HL-60 (cell line): ENCODE measurements around the gene EHD1.

Experiments
- DNase-seq, 2 experiments: peaks; one replicate each; pipeline ENCODE4 v3.0.0-alpha.2; 2010 to 2020; ENCODE audit warnings: low read depth in 1 of 2, low spot score in 1 of 2
- H3K27ac ChIP-seq: fragments of 250-450 bp; sonication (Bioruptor Pico); replicated peaks from 2 replicates; pipeline ENCODE4 v1.5.1; 2020; ENCODE audit warnings: mild to moderate bottlenecking, moderate library complexity
- H3K27me3 ChIP-seq: fragments of 250-450 bp; sonication (Bioruptor Pico); 2 replicates; pipeline ENCODE4 v1.5.1; 2021; ENCODE audit warnings: mild to moderate bottlenecking, moderate library complexity; ENCODE audit not compliant: insufficient read depth, poor library complexity, severe bottlenecking
- H3K4me3 ChIP-seq: replicated peaks from 2 replicates; pipeline ENCODE4 v1.5.1; 2011; ENCODE audit warnings: mild to moderate bottlenecking, control low read depth, low read length; ENCODE audit not compliant: insufficient read depth
- CTCF ChIP-seq: IDR thresholded peaks from one replicate; pipeline ENCODE4 v1.5.1; 2011; ENCODE audit warnings: low read length, control low read depth, inconsistent platforms; ENCODE audit not compliant: insufficient read depth
- GABPA ChIP-seq: IDR thresholded peaks from 2 replicates; pipeline ENCODE4 v1.6.1; 2012; ENCODE audit warnings: low read depth
- POLR2AphosphoS5 ChIP-seq: IDR thresholded peaks from 2 replicates; pipeline ENCODE4 v1.6.1; 2012; ENCODE audit warnings: low read depth
- REST ChIP-seq: IDR thresholded peaks from 2 replicates; pipeline ENCODE4 v1.6.1; 2012; ENCODE audit warnings: low read depth; ENCODE audit not compliant: insufficient replicate concordance
- SPI1 ChIP-seq: IDR thresholded peaks from 2 replicates; pipeline ENCODE4 v1.6.1; 2012; ENCODE audit warnings: low read depth, mild to moderate bottlenecking, borderline replicate concordance

EHD1 gene

GRCh38 chr11:64884019-64884418, 5.6 kb upstream of the EHD1 start:
- Histone ChIP-seq H3K4me3 (no peak overlapping the region), H3K27me3 (no peaks in the 10 kb centered on the region), H3K27ac (no peak overlapping the region)
- TF ChIP-seq REST (no peak), GABPA (no peak), POLR2AphosphoS5 (no peak), SPI1 (no peak), CTCF (no peak)
- DNase-seq, result no peak

- TF ChIP-seq CTCF (no peak), POLR2AphosphoS5 (no peak), SPI1 (no peak), REST (no peak), GABPA (no peak)
- DNase-seq, result no peak
- Histone ChIP-seq H3K27ac (no peak overlapping the region), H3K27me3 (no peaks in the 10 kb centered on the region), H3K4me3 (no peak overlapping the region)
Observed at GRCh38 chr11:64883575-64883974, 5.2 kb upstream of the EHD1 start.

- no peak for DNase-seq
- H3K27me3 ChIP-seq, result no peaks in the 10 kb centered on the region
- H3K27ac ChIP-seq, result no peak overlapping the region
- no peak for TF ChIP-seq SPI1
- no peak for TF ChIP-seq POLR2AphosphoS5
- no peak for TF ChIP-seq CTCF
- no peak for TF ChIP-seq GABPA
- no peak for TF ChIP-seq REST
- H3K4me3 ChIP-seq, result no peak overlapping the region
Observed at GRCh38 chr11:64882243-64882642, 3.8 kb upstream of the EHD1 start.
